HFF-Myc (cell line): ENCODE data around the gene ST8SIA5.

Experiments used
- DNase-seq: peaks from one replicate; pipeline ENCODE4 v3.0.0-alpha.2; 2011; ENCODE audit warnings: low read depth; ENCODE audit errors: extremely low read depth
- H3K4me3 ChIP-seq: replicated peaks from 2 replicates; pipeline ENCODE4 v1.5.1; 2011; ENCODE audit warnings: low read depth, mild to moderate bottlenecking, control low read depth, low read length
- CTCF ChIP-seq: IDR thresholded peaks from 2 replicates; pipeline ENCODE4 v1.5.1; 2012; ENCODE audit warnings: mild to moderate bottlenecking, low read depth, low read length, control low read depth; ENCODE audit errors: missing control alignments

ST8SIA5 gene

GRCh38 chr18:46706968-46707367, 49.9 kb downstream of the ST8SIA5 start:
- no peak for DNase-seq
- no peak overlapping the region for H3K4me3 ChIP-seq
- no peak for TF ChIP-seq CTCF

- H3K4me3 ChIP-seq, result no peak overlapping the region
Measured at GRCh38 chr18:46705521-46705920, 51.3 kb downstream of the ST8SIA5 start.

GRCh38 chr18:46704816-46705215, 52.0 kb downstream of the ST8SIA5 start:
- DNase-seq, result no peak
- TF ChIP-seq CTCF, result no peak
- H3K4me3 ChIP-seq, result no peak overlapping the region

More at GRCh38 chr18:46705521-46705920, 51.3 kb downstream of the ST8SIA5 start:
- DNase-seq, result no peak
- no peak for TF ChIP-seq CTCF

- H3K4me3 ChIP-seq, result no peak overlapping the region
- TF ChIP-seq CTCF, result no peak
- no peak for DNase-seq
Measured at GRCh38 chr18:46704189-46704588, 52.7 kb downstream of the ST8SIA5 start.

DNA sequence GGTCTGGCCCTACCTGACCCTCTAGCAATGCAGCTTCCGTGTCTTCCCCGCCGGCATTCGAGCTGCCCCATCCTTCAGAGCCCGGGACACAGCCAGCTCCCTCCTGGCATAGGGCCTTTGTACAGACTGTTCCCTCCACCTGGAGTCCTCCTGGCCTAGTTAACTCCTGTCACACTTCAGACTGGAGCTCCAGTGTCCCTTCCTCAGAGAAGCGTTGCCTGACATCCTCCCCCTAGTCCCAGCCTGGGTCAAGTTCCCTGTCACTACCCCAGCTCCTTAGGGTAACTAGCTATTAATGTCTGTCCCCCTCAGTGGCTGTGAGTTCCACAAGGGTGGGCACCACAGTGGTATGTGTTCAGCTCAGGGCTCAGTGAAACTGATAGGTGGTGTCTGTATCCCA, 54.4 kb downstream of the ST8SIA5 start:
- DNase-seq, result no peak
- H3K4me3 ChIP-seq, result no peak overlapping the region
- TF ChIP-seq CTCF, result no peak

DNA sequence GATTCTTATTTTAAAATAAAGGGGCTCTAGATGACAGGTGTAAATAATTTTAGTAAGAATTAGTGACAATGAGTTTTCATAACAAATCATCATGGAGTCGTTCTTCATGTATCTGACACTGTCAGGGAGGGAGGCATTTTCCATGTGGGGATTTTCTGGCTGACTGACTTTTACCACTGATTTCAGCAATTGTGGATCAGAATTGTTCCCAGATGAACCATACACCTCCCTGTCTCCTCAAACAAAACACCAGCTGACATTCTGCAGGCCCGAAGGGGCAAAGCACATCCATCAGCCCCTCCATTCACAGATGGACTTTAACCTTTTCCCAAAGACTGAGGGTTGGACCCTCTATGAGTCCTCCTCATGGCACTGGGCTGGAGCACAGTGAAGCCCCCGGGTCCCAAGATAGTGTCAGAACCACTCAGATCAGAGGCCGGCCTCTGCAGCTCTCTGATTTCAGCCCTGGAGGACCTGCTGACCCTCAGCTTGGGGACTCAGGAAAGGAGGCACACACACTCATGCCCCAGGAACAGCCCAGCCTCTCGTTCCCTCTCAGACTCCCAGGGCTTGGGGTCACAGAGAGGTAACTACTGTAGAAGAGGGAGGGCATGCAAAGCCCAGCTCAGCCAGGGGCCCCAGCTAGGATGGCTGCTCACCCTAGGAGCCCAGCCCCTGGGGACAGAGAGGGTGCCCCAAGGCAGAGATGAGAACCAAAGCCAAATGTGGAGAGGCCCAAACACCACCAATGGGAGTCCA, 56.6 kb downstream of the ST8SIA5 start:
- TF ChIP-seq CTCF, result no peak
- no peak for DNase-seq
- no peak overlapping the region for H3K4me3 ChIP-seq

DNA sequence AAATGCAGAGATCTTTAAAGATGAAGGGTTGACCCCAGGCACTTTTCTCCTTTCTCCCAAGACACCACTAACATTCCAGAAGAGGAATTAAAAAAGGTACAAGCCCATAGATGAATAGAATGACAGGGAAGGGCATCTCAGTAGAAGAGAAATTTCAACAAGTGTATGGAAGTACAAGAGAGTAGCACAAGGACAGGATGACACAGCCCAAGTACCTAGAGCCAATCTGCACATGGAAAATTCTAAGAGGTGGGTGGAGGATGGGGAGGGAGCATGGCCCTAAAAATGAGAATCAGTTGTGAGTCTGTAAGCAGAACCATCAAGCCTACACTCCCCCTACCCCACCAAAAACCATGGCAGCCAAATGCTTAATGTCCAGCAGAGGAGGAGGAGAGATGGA, 60.2 kb downstream of the ST8SIA5 start:
- H3K4me3 ChIP-seq, result no peak overlapping the region
- DNase-seq, result no peak
- TF ChIP-seq CTCF, result no peak
